DND-41 (cell line): ENCODE data around the gene LYPD6B.

Experiments
- CTCF ChIP-seq: IDR thresholded peaks from 2 replicates; pipeline ENCODE4 v1.5.1; 2012; ENCODE audit warnings: borderline replicate concordance, low read length, moderate library complexity, mild to moderate bottlenecking; ENCODE audit not compliant: poor library complexity, severe bottlenecking; ENCODE audit errors: extremely low read depth
- EZH2 ChIP-seq: IDR thresholded peaks from 3 replicates; pipeline ENCODE4 v1.6.1; 2012; ENCODE audit warnings: borderline replicate concordance, low read depth, mild to moderate bottlenecking, moderate library complexity, low read length, inconsistent platforms; ENCODE audit not compliant: severe bottlenecking

- no peak for TF ChIP-seq CTCF
- no peak for TF ChIP-seq EZH2
These were observed 84.0 kb downstream of the LYPD6B start for GRCh38 chr2:149122516-149122915.
